RWPE2 (cell line): ENCODE results near the gene SNX21.

Experiments
- ATAC-seq: fragments of 200-7000 bp; cut with Tn5 transposase; 3 replicates; pipeline ENCODE4 v1.9.1; 2021; ENCODE audit warnings: low read depth
- DNase-seq: peaks from one replicate; pipeline ENCODE4 v3.0.0-alpha.2; 2020; ENCODE audit warnings: low spot score
- H3K27ac ChIP-seq: fragments of 450-650 bp; 2 replicates; pipeline ENCODE4 v1.5.1; 2017; ENCODE audit warnings: mild to moderate bottlenecking; ENCODE audit not compliant: poor library complexity, severe bottlenecking
- H3K27me3 ChIP-seq: fragments of 250-450 bp; sonication (Bioruptor Pico); 2 replicates; pipeline ENCODE4 v1.5.1; 2021; ENCODE audit warnings: mild to moderate bottlenecking, moderate library complexity; ENCODE audit not compliant: insufficient read depth, poor library complexity, severe bottlenecking
- H3K36me3 ChIP-seq: fragments of 250-450 bp; sonication (Bioruptor Pico); 2 replicates; pipeline ENCODE4 v1.5.1; 2020; ENCODE audit warnings: low read depth, mild to moderate bottlenecking, moderate library complexity
- H3K4me1 ChIP-seq: fragments of 250-450 bp; sonication (Bioruptor Pico); 2 replicates; pipeline ENCODE4 v1.5.1; 2021; ENCODE audit warnings: mild to moderate bottlenecking, moderate library complexity; ENCODE audit not compliant: insufficient read depth, poor library complexity, severe bottlenecking
- H3K4me3 ChIP-seq: fragments of 250-450 bp; sonication (Bioruptor Pico); 2 replicates; pipeline ENCODE4 v1.5.1; 2021; ENCODE audit warnings: mild to moderate bottlenecking, moderate library complexity; ENCODE audit not compliant: severe bottlenecking
- H3K9me3 ChIP-seq: fragments of 250-450 bp; sonication (Bioruptor Pico); 2 replicates; pipeline ENCODE4 v1.5.1; 2021; ENCODE audit warnings: mild to moderate bottlenecking, moderate library complexity; ENCODE audit not compliant: severe bottlenecking
- CTCF ChIP-seq: fragments of 450-650 bp; IDR thresholded peaks from one replicate; pipeline ENCODE4 v1.5.1; 2017; ENCODE audit warnings: mild to moderate bottlenecking, moderate library complexity; ENCODE audit not compliant: poor library complexity, severe bottlenecking

SNX21 gene

GRCh38 chr20:45798935-45799642, 34.5 kb upstream of the SNX21 start:
- TF ChIP-seq CTCF = peak; percentile 94
- peak; percentile 83 for ATAC-seq
- no peak overlapping the region for H3K27ac ChIP-seq
- H3K4me3 ChIP-seq = no peak overlapping the region
- no peaks in the 10 kb centered on the region for H3K4me1 ChIP-seq
- no peak for DNase-seq
- H3K27me3 ChIP-seq = no peaks in the 10 kb centered on the region
- H3K36me3 ChIP-seq = peaks cover 89% of the 10 kb centered on the region
- H3K9me3 ChIP-seq = no peaks in the 10 kb centered on the region

- Histone ChIP-seq H3K27ac (no peak overlapping the region), H3K9me3 (no peaks in the 10 kb centered on the region), H3K27me3 (no peaks in the 10 kb centered on the region), H3K4me3 (no peak overlapping the region), H3K36me3 (peaks cover 88% of the 10 kb centered on the region), H3K4me1 (no peaks in the 10 kb centered on the region)
- ATAC-seq (no peak), DNase-seq (peak; percentile 81)
- TF ChIP-seq CTCF = no peak
Measured at GRCh38 chr20:45801851-45802250, 31.7 kb upstream of the SNX21 start.

GRCh38 chr20:45810191-45810970, 23.2 kb upstream of the SNX21 start:
- no peaks in the 10 kb centered on the region for H3K9me3 ChIP-seq
- DNase-seq = no peak
- no peak overlapping the region for H3K27ac ChIP-seq
- H3K4me1 ChIP-seq = peaks cover 8% of the 10 kb centered on the region
- H3K27me3 ChIP-seq = no peaks in the 10 kb centered on the region
- no peak for TF ChIP-seq CTCF
- no peak overlapping the region for H3K4me3 ChIP-seq
- ATAC-seq = no peak
- H3K36me3 ChIP-seq = peaks cover 86% of the 10 kb centered on the region

- peak; percentile 98 for ATAC-seq
- peaks cover 8% of the 10 kb centered on the region for H3K4me1 ChIP-seq
- peak within 1 kb of the TSS; percentile 91 for H3K4me3 ChIP-seq
- H3K9me3 ChIP-seq = no peaks in the 10 kb centered on the region
- peak within 1 kb of the TSS; percentile 65 for H3K27ac ChIP-seq
- H3K36me3 ChIP-seq = peaks cover 88% of the 10 kb centered on the region
- no peak for TF ChIP-seq CTCF
- DNase-seq = peak; percentile 100
- H3K27me3 ChIP-seq = no peaks in the 10 kb centered on the region
Measured at GRCh38 chr20:45812157-45813005, 21.2 kb upstream of the SNX21 start, which contains the start of gene UBE2C. TSS of gene UBE2C (plus strand) at chr20:45812644. CDS start at chr20:45812696, 52 bp downstream.
